IPS DF 4.7 (cell line): ENCODE measurements around the gene EFCC1.
"Not testable (repeated sequence)": the region's sequence is repeated elsewhere in the genome, so short reads cannot be mapped to it uniquely, and the experiment has no call there.

ENCODE experiments used
- DNase-seq: peaks from one replicate; pipeline ENCODE4 v3.0.0-alpha.2; 2013; ENCODE audit warnings: low spot score; ENCODE audit errors: extremely low read depth

Gene EFCC1

GRCh38 chr3:129054605-129055104 is 53.6 kb downstream of the EFCC1 start:
- no peak for DNase-seq

- DNase-seq, result no peak
Observed at GRCh38 chr3:129056451-129057173, 55.5 kb downstream of the EFCC1 start.

GRCh38 chr3:129057249-129057648 is 56.1 kb downstream of the EFCC1 start:
- no peak for DNase-seq

GRCh38 chr3:129058441-129059200 is 57.5 kb downstream of the EFCC1 start:
- no peak for DNase-seq

GRCh38 chr3:129059311-129059958 is 58.3 kb downstream of the EFCC1 start:
- DNase-seq, result no peak

GRCh38 chr3:129060276-129061022 is 59.3 kb downstream of the EFCC1 start, which contains the start of gene GP9:
TSS of gene GP9 (plus strand) at chr3:129060779. CDS start at chr3:129061740, 961 bp downstream.
- no peak for DNase-seq

- no peak for DNase-seq
Observed at GRCh38 chr3:129061023-129061887, 60.2 kb downstream of the EFCC1 start.

GRCh38 chr3:129061888-129062834 is 61.1 kb downstream of the EFCC1 start:
- DNase-seq, result no peak

GRCh38 chr3:129063091-129063640 is 62.1 kb downstream of the EFCC1 start:
- no peak for DNase-seq

- DNase-seq, result no peak
Observed at GRCh38 chr3:129063841-129064482, 62.9 kb downstream of the EFCC1 start.

GRCh38 chr3:129065016-129065719 is 64.1 kb downstream of the EFCC1 start:
- DNase-seq, result no peak

- DNase-seq, result no peak
Observed at GRCh38 chr3:129065720-129066073, 64.6 kb downstream of the EFCC1 start.

- DNase-seq, result not testable (repeated sequence)
Observed at GRCh38 chr3:129067719-129068118, 66.6 kb downstream of the EFCC1 start.

GRCh38 chr3:129068291-129068886 is 67.3 kb downstream of the EFCC1 start:
- no peak for DNase-seq

- not testable (repeated sequence) for DNase-seq
Observed at GRCh38 chr3:129069313-129070085, 68.4 kb downstream of the EFCC1 start.

GRCh38 chr3:129070086-129070885 is 69.2 kb downstream of the EFCC1 start:
- DNase-seq, result no peak
